ENCODE measurements around the gene RABGGTB. TPM values are rescaled to one million over a fixed set of nuclear protein-coding genes. Genes with fewer than 3 reads are reported as not detected.
A peak's percentile ranks its signal among the peaks of the same experiment; 100 is the strongest.
"Not testable (repeated sequence)": the region's sequence is repeated elsewhere in the genome, so short reads cannot be mapped to it uniquely, and the experiment has no call there.

The RABGGTB gene
- total RNA-seq: 85.0 TPM
- 100 to 1,000 TPM in 1 of 8 donors, 10 to 100 TPM in 7; 71.6 to 101 (median 76.1) TPM for polyA plus RNA-seq (ENCODE audit: insufficient read depth in 1 of 8, insufficient read length in 8 of 8, low replicate concordance in 1 of 8)
- long read RNA-seq, donor 1, transcript RABGGTB-201 (9 exons, 1,496 nt): major isoform, 9 of 21 reads
- long read RNA-seq, donor 1, partial matches to known transcripts: 10 of 21 reads
- long read RNA-seq, donor 1, other reads (novel, unspliced or antisense): 0 of 21 reads
- long read RNA-seq, donor 2, partial matches to known transcripts: 0 of 2 reads
- long read RNA-seq, donor 2, other reads (novel, unspliced or antisense): 0 of 2 reads
- long read RNA-seq, donor 3, transcript RABGGTB-201 (9 exons, 1,496 nt): major isoform, 5 of 33 reads
- long read RNA-seq, donor 3, partial matches to known transcripts: 25 of 33 reads
- long read RNA-seq, donor 3, other reads (novel, unspliced or antisense): 0 of 33 reads
- long read RNA-seq, donor 4, transcript RABGGTB-201 (9 exons, 1,496 nt): major isoform, 5 of 13 reads
- long read RNA-seq, donor 4, partial matches to known transcripts: 6 of 13 reads
- long read RNA-seq, donor 4, other reads (novel, unspliced or antisense): 0 of 13 reads
- long read RNA-seq, donor 5, transcript RABGGTB-201 (9 exons, 1,496 nt): major isoform, 36 of 123 reads
- long read RNA-seq, donor 5, partial matches to known transcripts: 81 of 123 reads
- long read RNA-seq, donor 5, other reads (novel, unspliced or antisense): 0 of 123 reads
- long read RNA-seq, donor 6, transcript RABGGTB-201 (9 exons, 1,496 nt): major isoform, 24 of 97 reads
- long read RNA-seq, donor 6, transcript RABGGTB-203 (2 exons, 1,177 nt): minor isoform, 6 of 97 reads
- long read RNA-seq, donor 6, partial matches to known transcripts: 63 of 97 reads
- long read RNA-seq, donor 6, other reads (novel, unspliced or antisense): 0 of 97 reads
- long read RNA-seq, donor 7, transcript RABGGTB-201 (9 exons, 1,496 nt): major isoform, 22 of 85 reads
- long read RNA-seq, donor 7, partial matches to known transcripts: 61 of 85 reads
- long read RNA-seq, donor 7, other reads (novel, unspliced or antisense): 0 of 85 reads
- long read RNA-seq, donor 8, transcript RABGGTB-201 (9 exons, 1,496 nt): major isoform, 16 of 69 reads
- long read RNA-seq, donor 8, transcript RABGGTB-203 (2 exons, 1,177 nt): minor isoform, 6 of 69 reads
- long read RNA-seq, donor 8, partial matches to known transcripts: 47 of 69 reads
- long read RNA-seq, donor 8, other reads (novel, unspliced or antisense): 0 of 69 reads
- long read RNA-seq, donor 9, transcript RABGGTB-201 (9 exons, 1,496 nt): major isoform, 9 of 51 reads
- long read RNA-seq, donor 9, partial matches to known transcripts: 37 of 51 reads
- long read RNA-seq, donor 9, other reads (novel, unspliced or antisense): 0 of 51 reads
- long read RNA-seq, donor 10, transcript RABGGTB-203 (2 exons, 1,177 nt): minor isoform, 9 of 68 reads
- long read RNA-seq, donor 10, transcript RABGGTB-201 (9 exons, 1,496 nt): major isoform, 17 of 68 reads
- long read RNA-seq, donor 10, partial matches to known transcripts: 39 of 68 reads
- long read RNA-seq, donor 10, other reads (novel, unspliced or antisense): 0 of 68 reads
- long read RNA-seq, donor 11, transcript RABGGTB-201 (9 exons, 1,496 nt): major isoform, 19 of 55 reads
- long read RNA-seq, donor 11, partial matches to known transcripts: 28 of 55 reads
- long read RNA-seq, donor 11, other reads (novel, unspliced or antisense): 5 of 55 reads

GRCh38 chr1:75785983-75786853, at the start of gene RABGGTB:
TSS of gene RABGGTB (plus strand) at chr1:75786256. CDS start at chr1:75786272, 16 bp downstream.
- peak within 1 kb of the TSS; percentile 83 for H3K4me3 ChIP-seq (ENCODE audit: low read length)
- WGBS (ENCODE audit: insufficient coverage): 0% methylated on average over 12 of the region's 28 CpGs
- peak within 1 kb of the TSS; percentile 89 for H3K27ac ChIP-seq (ENCODE audit: low read length)
- peaks cover 13% of the 10 kb centered on the region for H3K4me1 ChIP-seq (ENCODE audit: control insufficient read depth, insufficient read depth, low read length)
- no peaks in the 10 kb centered on the region for H3K9me3 ChIP-seq (replicated peaks; ENCODE audit: control insufficient read depth, low read depth, low read length)
- DNase-seq: peak; percentile 98
- no peaks in the 10 kb centered on the region for H3K27me3 ChIP-seq (ENCODE audit: control insufficient read depth, insufficient read depth, low read length)
- H3K36me3 ChIP-seq (ENCODE audit: control insufficient read depth, insufficient read depth, low read length): peaks cover 10% of the 10 kb centered on the region

- WGBS (ENCODE audit: insufficient coverage): 86% methylated on average over 3 of the region's 6 CpGs
- peaks cover 39% of the 10 kb centered on the region for H3K36me3 ChIP-seq (ENCODE audit: control insufficient read depth, insufficient read depth, low read length)
- DNase-seq: no peak
- H3K27me3 ChIP-seq (ENCODE audit: control insufficient read depth, insufficient read depth, low read length): no peaks in the 10 kb centered on the region
- no peak overlapping the region for H3K27ac ChIP-seq (ENCODE audit: low read length)
- H3K9me3 ChIP-seq (replicated peaks; ENCODE audit: control insufficient read depth, low read depth, low read length): no peaks in the 10 kb centered on the region
- H3K4me3 ChIP-seq (ENCODE audit: low read length): no peak overlapping the region
- no peaks in the 10 kb centered on the region for H3K4me1 ChIP-seq (ENCODE audit: control insufficient read depth, insufficient read depth, low read length)
Observed at GRCh38 chr1:75742047-75742625, 43.9 kb upstream of the RABGGTB start.

GRCh38 chr1:75745276-75745675, 40.8 kb upstream of the RABGGTB start:
- DNase-seq: no peak
- Histone ChIP-seq H3K4me3 (ENCODE audit: low read length) (no peak overlapping the region), H3K36me3 (ENCODE audit: control insufficient read depth, insufficient read depth, low read length) (peaks cover 29% of the 10 kb centered on the region), H3K9me3 (replicated peaks; ENCODE audit: control insufficient read depth, low read depth, low read length) (no peaks in the 10 kb centered on the region), H3K27me3 (ENCODE audit: control insufficient read depth, insufficient read depth, low read length) (no peaks in the 10 kb centered on the region), H3K27ac (ENCODE audit: low read length) (no peak overlapping the region), H3K4me1 (ENCODE audit: control insufficient read depth, insufficient read depth, low read length) (no peaks in the 10 kb centered on the region)
- 100% methylated on average over 1 of the region's 4 CpGs for WGBS (ENCODE audit: insufficient coverage)

GRCh38 chr1:75757210-75757609, 28.8 kb upstream of the RABGGTB start:
- not testable (repeated sequence) for H3K4me3 ChIP-seq (ENCODE audit: low read length); H3K27me3 ChIP-seq (ENCODE audit: control insufficient read depth, insufficient read depth, low read length); H3K4me1 ChIP-seq (ENCODE audit: control insufficient read depth, insufficient read depth, low read length); H3K27ac ChIP-seq (ENCODE audit: low read length); DNase-seq
- H3K9me3 ChIP-seq (replicated peaks; ENCODE audit: control insufficient read depth, low read depth, low read length): peaks cover 15% of the 10 kb centered on the region
- peaks cover 24% of the 10 kb centered on the region for H3K36me3 ChIP-seq (ENCODE audit: control insufficient read depth, insufficient read depth, low read length)

GRCh38 chr1:75758543-75758942, 27.5 kb upstream of the RABGGTB start:
- H3K4me1 ChIP-seq (ENCODE audit: control insufficient read depth, insufficient read depth, low read length); H3K4me3 ChIP-seq (ENCODE audit: low read length); H3K27me3 ChIP-seq (ENCODE audit: control insufficient read depth, insufficient read depth, low read length); DNase-seq; H3K27ac ChIP-seq (ENCODE audit: low read length): not testable (repeated sequence)
- WGBS (ENCODE audit: insufficient coverage): 76% methylated on average over 3 of the region's 4 CpGs
- Histone ChIP-seq H3K9me3 (replicated peaks; ENCODE audit: control insufficient read depth, low read depth, low read length) (peaks cover 15% of the 10 kb centered on the region), H3K36me3 (ENCODE audit: control insufficient read depth, insufficient read depth, low read length) (peaks cover 23% of the 10 kb centered on the region)

GRCh38 chr1:75764057-75764655, 21.9 kb upstream of the RABGGTB start:
- H3K4me3 ChIP-seq (ENCODE audit: low read length): no peak overlapping the region
- peaks cover 9% of the 10 kb centered on the region for H3K36me3 ChIP-seq (ENCODE audit: control insufficient read depth, insufficient read depth, low read length)
- no peaks in the 10 kb centered on the region for H3K27me3 ChIP-seq (ENCODE audit: control insufficient read depth, insufficient read depth, low read length)
- no peak overlapping the region for H3K27ac ChIP-seq (ENCODE audit: low read length)
- H3K4me1 ChIP-seq (ENCODE audit: control insufficient read depth, insufficient read depth, low read length): no peaks in the 10 kb centered on the region
- DNase-seq: no peak
- WGBS (ENCODE audit: insufficient coverage): no CpG with 5 or more reads among the region's 1 CpG
- H3K9me3 ChIP-seq (replicated peaks; ENCODE audit: control insufficient read depth, low read depth, low read length): no peaks in the 10 kb centered on the region

GRCh38 chr1:75765697-75766355, 20.2 kb upstream of the RABGGTB start:
- Histone ChIP-seq H3K27ac (ENCODE audit: low read length) (no peak overlapping the region), H3K9me3 (replicated peaks; ENCODE audit: control insufficient read depth, low read depth, low read length) (no peaks in the 10 kb centered on the region), H3K4me1 (ENCODE audit: control insufficient read depth, insufficient read depth, low read length) (no peaks in the 10 kb centered on the region), H3K4me3 (ENCODE audit: low read length) (no peak overlapping the region), H3K27me3 (ENCODE audit: control insufficient read depth, insufficient read depth, low read length) (no peaks in the 10 kb centered on the region), H3K36me3 (ENCODE audit: control insufficient read depth, insufficient read depth, low read length) (peaks cover 9% of the 10 kb centered on the region)
- WGBS (ENCODE audit: insufficient coverage): no CpG with 5 or more reads among the region's 1 CpG
- no peak for DNase-seq

GRCh38 chr1:75768016-75768415, 18.0 kb upstream of the RABGGTB start:
- DNase-seq: no peak
- no peak overlapping the region for H3K27ac ChIP-seq (ENCODE audit: low read length)
- H3K4me3 ChIP-seq (ENCODE audit: low read length): no peak overlapping the region
- no peaks in the 10 kb centered on the region for H3K4me1 ChIP-seq (ENCODE audit: control insufficient read depth, insufficient read depth, low read length)
- H3K9me3 ChIP-seq (replicated peaks; ENCODE audit: control insufficient read depth, low read depth, low read length): no peaks in the 10 kb centered on the region
- peaks cover 9% of the 10 kb centered on the region for H3K36me3 ChIP-seq (ENCODE audit: control insufficient read depth, insufficient read depth, low read length)
- no peaks in the 10 kb centered on the region for H3K27me3 ChIP-seq (ENCODE audit: control insufficient read depth, insufficient read depth, low read length)
- WGBS (ENCODE audit: insufficient coverage): no CpG with 5 or more reads among the region's 1 CpG

Data from muscle of leg (tissue), 16 donors.